ENCODE data around the gene CAP1. TPM values are rescaled to one million over a fixed set of nuclear protein-coding genes. Genes with fewer than 3 reads are reported as not detected.

CAP1 gene
- total and polyA plus RNA-seq, 9 of the 15 experiments (the other 6 are each of a cell fraction or from before 2014, with no cell fraction given) = 230 to 658 (median 281) TPM

DNA sequence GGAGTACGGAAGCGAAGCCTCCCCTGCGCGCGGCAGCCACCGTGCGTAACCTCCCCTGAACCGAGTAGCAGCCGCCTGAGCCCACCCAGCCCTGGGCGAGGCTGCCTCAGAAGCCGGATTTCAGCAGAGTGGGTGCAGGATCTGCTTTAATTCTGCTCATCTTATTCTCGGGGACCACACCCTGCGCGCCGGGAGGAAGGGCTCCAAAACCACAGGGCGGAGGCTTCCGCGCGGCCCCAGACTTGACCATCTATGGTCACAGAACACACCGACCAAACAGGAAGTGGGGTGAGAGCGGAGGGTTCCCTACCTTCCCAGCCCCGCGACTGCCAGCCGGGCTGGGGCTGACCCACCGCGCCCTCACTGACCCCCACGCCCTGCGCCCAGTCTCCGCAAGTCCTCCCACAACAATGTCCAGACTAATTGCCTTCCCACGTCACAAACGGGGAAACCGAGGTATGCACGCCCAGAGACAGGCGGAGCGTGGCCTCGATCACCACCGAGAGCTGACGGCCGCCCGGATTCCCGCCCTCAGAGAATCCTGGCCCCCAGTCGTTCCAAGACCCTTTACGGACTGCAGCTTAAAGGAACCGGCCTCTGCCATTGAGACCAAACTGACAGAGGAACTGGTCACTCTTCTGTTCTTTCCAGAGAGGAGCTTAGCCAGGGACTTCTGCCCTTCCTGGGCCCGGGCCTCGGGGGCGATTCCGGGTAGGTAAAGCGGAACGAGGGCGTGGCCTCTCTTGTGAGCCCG, 595 bp upstream of the CAP1 start (continued):
- TF ChIP-seq FOXP1 (CRISPR knock-in tag; IDR thresholded peaks at IDR 0.05) (0 out of 2 replicates have a peak, but pooled peaks have one; percentile 25), NCOA2 (IDR thresholded peaks at IDR 0.05; ENCODE audit: partially characterized antibody in 2 of 2) (no peak), KDM1A (IDR thresholded peaks at IDR 0.05) (peak in 1 of 2 experiments; percentile 73; a peak in 1 of 4 replicates), KLF16 (IDR thresholded peaks at IDR 0.05) (no peak), CTBP1 (IDR thresholded peaks at IDR 0.05; ENCODE audit: borderline replicate concordance) (peak; percentile 93; the same call in 1 of the 2 replicates), KLF10 (CRISPR knock-in tag; IDR thresholded peaks at IDR 0.05) (no peak; the same call in 1 of the 2 replicates), FOXK1 (CRISPR knock-in tag; IDR thresholded peaks at IDR 0.05; ENCODE audit: borderline replicate concordance) (peak; percentile 96; the same call in 1 of the 2 replicates), CBFA2T3 (IDR thresholded peaks at IDR 0.05) (no peak), NCOR1 (IDR thresholded peaks at IDR 0.05) (peak; percentile 50), ZNF175 (CRISPR knock-in tag; IDR thresholded peaks at IDR 0.05; ENCODE audit: low read depth) (peak; percentile 90; the same call in 1 of the 2 replicates), RBFOX2 (IDR thresholded peaks at IDR 0.05; ENCODE audit: low read depth, low read length) (peak; percentile 98), HMG20B (CRISPR knock-in tag; IDR thresholded peaks at IDR 0.05) (no peak), CBFB (CRISPR knock-in tag; IDR thresholded peaks at IDR 0.05) (peak; percentile 44; the same call in 1 of the 2 replicates), ZNF121 (CRISPR knock-in tag; conservative IDR thresholded peaks at IDR 0.05) (no peak), RB1 (IDR thresholded peaks at IDR 0.05; ENCODE audit: low read depth) (peak; percentile 77), HCFC1 (IDR thresholded peaks at IDR 0.05; ENCODE audit: low read depth, low read length) (no peak; the same call in 1 of the 2 replicates), RBM14 (IDR thresholded peaks at IDR 0.05; ENCODE audit: borderline replicate concordance, insufficient read depth, low read depth, low read length) (no peak), PCBP2 (IDR thresholded peaks at IDR 0.05; ENCODE audit: low read depth, low read length, poor library complexity, severe bottlenecking) (no peak)
- TF ChIP-seq, protein P1, sequence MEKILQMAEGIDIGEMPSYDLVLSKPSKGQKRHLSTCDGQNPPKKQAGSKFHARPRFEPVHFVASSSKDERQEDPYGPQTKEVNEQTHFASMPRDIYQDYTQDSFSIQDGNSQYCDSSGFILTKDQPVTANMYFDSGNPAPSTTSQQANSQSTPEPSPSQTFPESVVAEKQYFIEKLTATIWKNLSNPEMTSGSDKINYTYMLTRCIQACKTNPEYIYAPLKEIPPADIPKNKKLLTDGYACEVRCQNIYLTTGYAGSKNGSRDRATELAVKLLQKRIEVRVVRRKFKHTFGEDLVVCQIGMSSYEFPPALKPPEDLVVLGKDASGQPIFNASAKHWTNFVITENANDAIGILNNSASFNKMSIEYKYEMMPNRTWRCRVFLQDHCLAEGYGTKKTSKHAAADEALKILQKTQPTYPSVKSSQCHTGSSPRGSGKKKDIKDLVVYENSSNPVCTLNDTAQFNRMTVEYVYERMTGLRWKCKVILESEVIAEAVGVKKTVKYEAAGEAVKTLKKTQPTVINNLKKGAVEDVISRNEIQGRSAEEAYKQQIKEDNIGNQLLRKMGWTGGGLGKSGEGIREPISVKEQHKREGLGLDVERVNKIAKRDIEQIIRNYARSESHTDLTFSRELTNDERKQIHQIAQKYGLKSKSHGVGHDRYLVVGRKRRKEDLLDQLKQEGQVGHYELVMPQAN (IDR thresholded peaks at IDR 0.05; ENCODE audit: borderline replicate concordance) = peak; percentile 90
- TF ChIP-seq, protein P2, sequence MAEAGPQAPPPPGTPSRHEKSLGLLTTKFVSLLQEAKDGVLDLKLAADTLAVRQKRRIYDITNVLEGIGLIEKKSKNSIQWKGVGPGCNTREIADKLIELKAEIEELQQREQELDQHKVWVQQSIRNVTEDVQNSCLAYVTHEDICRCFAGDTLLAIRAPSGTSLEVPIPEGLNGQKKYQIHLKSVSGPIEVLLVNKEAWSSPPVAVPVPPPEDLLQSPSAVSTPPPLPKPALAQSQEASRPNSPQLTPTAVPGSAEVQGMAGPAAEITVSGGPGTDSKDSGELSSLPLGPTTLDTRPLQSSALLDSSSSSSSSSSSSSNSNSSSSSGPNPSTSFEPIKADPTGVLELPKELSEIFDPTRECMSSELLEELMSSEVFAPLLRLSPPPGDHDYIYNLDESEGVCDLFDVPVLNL (CRISPR knock-in tag; IDR thresholded peaks at IDR 0.05; ENCODE audit: low read depth) = no peak; the same call in 1 of the 2 replicates
- TF ChIP-seq, protein P3, sequence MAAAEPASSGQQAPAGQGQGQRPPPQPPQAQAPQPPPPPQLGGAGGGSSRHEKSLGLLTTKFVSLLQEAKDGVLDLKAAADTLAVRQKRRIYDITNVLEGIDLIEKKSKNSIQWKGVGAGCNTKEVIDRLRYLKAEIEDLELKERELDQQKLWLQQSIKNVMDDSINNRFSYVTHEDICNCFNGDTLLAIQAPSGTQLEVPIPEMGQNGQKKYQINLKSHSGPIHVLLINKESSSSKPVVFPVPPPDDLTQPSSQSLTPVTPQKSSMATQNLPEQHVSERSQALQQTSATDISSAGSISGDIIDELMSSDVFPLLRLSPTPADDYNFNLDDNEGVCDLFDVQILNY (CRISPR knock-in tag; IDR thresholded peaks at IDR 0.05) = no peak
- TF ChIP-seq, protein P4, sequence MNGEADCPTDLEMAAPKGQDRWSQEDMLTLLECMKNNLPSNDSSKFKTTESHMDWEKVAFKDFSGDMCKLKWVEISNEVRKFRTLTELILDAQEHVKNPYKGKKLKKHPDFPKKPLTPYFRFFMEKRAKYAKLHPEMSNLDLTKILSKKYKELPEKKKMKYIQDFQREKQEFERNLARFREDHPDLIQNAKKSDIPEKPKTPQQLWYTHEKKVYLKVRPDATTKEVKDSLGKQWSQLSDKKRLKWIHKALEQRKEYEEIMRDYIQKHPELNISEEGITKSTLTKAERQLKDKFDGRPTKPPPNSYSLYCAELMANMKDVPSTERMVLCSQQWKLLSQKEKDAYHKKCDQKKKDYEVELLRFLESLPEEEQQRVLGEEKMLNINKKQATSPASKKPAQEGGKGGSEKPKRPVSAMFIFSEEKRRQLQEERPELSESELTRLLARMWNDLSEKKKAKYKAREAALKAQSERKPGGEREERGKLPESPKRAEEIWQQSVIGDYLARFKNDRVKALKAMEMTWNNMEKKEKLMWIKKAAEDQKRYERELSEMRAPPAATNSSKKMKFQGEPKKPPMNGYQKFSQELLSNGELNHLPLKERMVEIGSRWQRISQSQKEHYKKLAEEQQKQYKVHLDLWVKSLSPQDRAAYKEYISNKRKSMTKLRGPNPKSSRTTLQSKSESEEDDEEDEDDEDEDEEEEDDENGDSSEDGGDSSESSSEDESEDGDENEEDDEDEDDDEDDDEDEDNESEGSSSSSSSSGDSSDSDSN (IDR thresholded peaks at IDR 0.05; ENCODE audit: borderline replicate concordance in 1 of 2, low read depth in 2 of 2, low read length in 2 of 2) = peak; percentile 17 to 55; a peak in 2 of 4 replicates
